K562 (cell line): ENCODE results near the gene ANKS3. TPM values are rescaled to one million over a fixed set of nuclear protein-coding genes. Genes with fewer than 3 reads are reported as not detected.

Experiments used
- ARID3A ChIP-seq: IDR thresholded peaks from 2 replicates; pipeline ENCODE4 v1.6.1; 2012; ENCODE audit warnings: low read depth, low read length, improper control_type of control experiment, borderline replicate concordance
- ATF3 ChIP-seq, 2 experiments: fragments of 450-650 bp in 1 of 2; sonication (generic) in 1 of 2; formaldehyde crosslinking in 1 of 2; IDR thresholded peaks in 1 of 2; conservative IDR thresholded peaks in 1 of 2; 2 replicates each; pipeline versions ENCODE4 v1.6.1 to v1.8.1; 2016 to 2023; ENCODE audit warnings: mild to moderate bottlenecking in 2 of 2, moderate library complexity in 2 of 2, inconsistent platforms in 1 of 2, missing genetic modification reagents in 1 of 2
- CREM ChIP-seq: IDR thresholded peaks from 2 replicates; pipeline ENCODE4 v1.6.1; 2014; ENCODE audit warnings: antibody characterized with exemption, low read depth
- CTCF ChIP-seq, 3 experiments: IDR thresholded peaks in 2 of 3; conservative IDR thresholded peaks in 1 of 3; 2 replicates each; pipeline ENCODE4 v1.5.1; 2011 to 2012; ENCODE audit warnings: low read length in 3 of 3, mild to moderate bottlenecking in 3 of 3, control low read depth in 2 of 3, improper control_type of control experiment in 1 of 3, inconsistent platforms in 1 of 3, low read depth in 1 of 3, mixed read lengths in 1 of 3, moderate library complexity in 1 of 3; ENCODE audit not compliant: insufficient read depth in 2 of 3
- HMBOX1 ChIP-seq: sonication (generic); IDR thresholded peaks from 2 replicates; pipeline ENCODE4 v1.6.1; 2016
- IFI16 ChIP-seq: fragments of 250-450 bp; sonication (Bioruptor Pico); IDR thresholded peaks from 2 replicates; pipeline ENCODE4 v2.1.2; 2022; ENCODE audit warnings: mild to moderate bottlenecking, inconsistent platforms
- KLF13 ChIP-seq: fragments of 450-650 bp; IDR thresholded peaks from 2 replicates; pipeline ENCODE4 v1.6.1; 2016; ENCODE audit warnings: missing genetic modification characterization, low read depth, mild to moderate bottlenecking, missing compliant biosample characterization, moderate library complexity, borderline replicate concordance
- MTA3 ChIP-seq: fragments of 450-650 bp; formaldehyde crosslinking; IDR thresholded peaks from 2 replicates; pipeline ENCODE4 v1.6.1; 2017; ENCODE audit warnings: mild to moderate bottlenecking, borderline replicate concordance
- MTF1 ChIP-seq: fragments of 250-450 bp; sonication (Bioruptor Pico); IDR thresholded peaks from 2 replicates; pipeline ENCODE4 v1.9.0; 2021; ENCODE audit warnings: moderate library complexity, mild to moderate bottlenecking, inconsistent platforms, borderline replicate concordance
- NCOA6 ChIP-seq: fragments of 450-650 bp; IDR thresholded peaks from 2 replicates; pipeline ENCODE4 v1.6.1; 2017; ENCODE audit warnings: mild to moderate bottlenecking
- PKNOX1 ChIP-seq: fragments of 450-650 bp; IDR thresholded peaks from 2 replicates; pipeline ENCODE4 v1.6.1; 2016
- ZMIZ1 ChIP-seq, 2 experiments: fragments of 150-350 bp in 1 of 2; IDR thresholded peaks; 2 replicates each; pipeline ENCODE4 v1.6.1; 2012 to 2016; ENCODE audit warnings: low read depth in 2 of 2, low read length in 2 of 2, mild to moderate bottlenecking in 1 of 2, moderate library complexity in 1 of 2
- ZNF133 ChIP-seq: fragments of 250-450 bp; sonication (Bioruptor Pico); IDR thresholded peaks from 2 replicates; pipeline ENCODE4 v1.4.0; 2020; ENCODE audit warnings: mild to moderate bottlenecking
- ZNF134 ChIP-seq: fragments of 250-450 bp; sonication (Bioruptor Pico); conservative IDR thresholded peaks from 2 replicates; pipeline ENCODE4 v1.4.0; 2020
- ZNF140 ChIP-seq: fragments of 250-450 bp; sonication (Bioruptor Pico); IDR thresholded peaks from 2 replicates; pipeline ENCODE4 v1.8.0; 2021; ENCODE audit warnings: moderate library complexity, mild to moderate bottlenecking, inconsistent platforms
- ZNF316 ChIP-seq: fragments of 450-650 bp; IDR thresholded peaks from 2 replicates; pipeline ENCODE4 v1.6.1; 2016
- polyA plus RNA-seq, 8 experiments: library from polyadenylated mRNA; depleted of rRNA in 4 of 8; stranded (reverse) in 5 of 8; unstranded in 3 of 8; fragments of >200 nt; fragmentation: Nextera tagmentation in 2 of 8; fragmentation: Illumina TruSeq in 1 of 8; extraction: Ambion mirVana in 2 of 8; extraction: Trizol in 1 of 8; gene quantifications; 2 replicates each; pipeline versions ENCODE4 v1.2.1 to v1.2.3, GENCODE V29; 2011 to 2014; ENCODE audit warnings: inconsistent platforms in 1 of 8, missing spikeins in 1 of 8
- total RNA-seq, 7 experiments: library from RNA; depleted of rRNA in 6 of 7; stranded (reverse); fragments of >200 nt in 6 of 7; fragmentation: Illumina TruSeq in 2 of 7; extraction: Trizol in 2 of 7; gene quantifications; 2 replicates each; pipeline versions ENCODE4 v1.2.1 to v1.2.3, GENCODE V29; 2011 to 2021; ENCODE audit warnings: low replicate concordance in 1 of 7

The ANKS3 gene
- total and polyA plus RNA-seq, 9 of the 15 experiments (the other 6 are each of a cell fraction or from before 2014, with no cell fraction given), result 0.43 to 25.7 (median 14.8) TPM

- TF ChIP-seq HMBOX1 (no peak), ZNF134 (CRISPR knock-in tag) (no peak), ATF3 (IDR thresholded peaks at IDR 0.05) (no peak), ATF3 (CRISPR knock-in tag; conservative IDR thresholded peaks at IDR 0.05) (no peak), ZNF316 (no peak), ZNF140 (no peak), MTA3 (peak; percentile 55; the same call in 1 of the 2 replicates), KLF13 (tag) (0 out of 2 replicates have a peak, but pooled peaks have one; percentile 15), ZMIZ1 (IDR thresholded peaks at IDR 0.05; ENCODE audit: low read depth in 2 of 2, low read length in 2 of 2) (peak in 1 of 2 experiments; percentile 63; a peak in 2 of 4 replicates), NCOA6 (peak; percentile 34; the same call in 1 of the 2 replicates), CREM (peak; percentile 88), CTCF (IDR thresholded peaks at IDR 0.05 in 2 of 3, conservative IDR thresholded peaks at IDR 0.05 in 1 of 3; ENCODE audit: insufficient read depth in 2 of 3, low read depth in 1 of 3, low read length in 3 of 3) (peak in 2 of 3 experiments; percentile 31 to 47; a peak in 3 of 6 replicates), ZNF133 (no peak), ARID3A (no peak), MTF1 (CRISPR knock-in tag) (peak; percentile 89; the same call in 1 of the 2 replicates), PKNOX1 (peak; percentile 76), IFI16 (CRISPR knock-in tag) (no peak)
Observed at GRCh38 chr16:4693296-4693955, 40.6 kb downstream of the ANKS3 start, which contains the start of gene NUDT16L1 (continued).
